LNCaP clone FGC (cell line): ENCODE data around the gene KRTAP20-4.

Source experiments
- DNase-seq: peaks from one replicate; pipeline ENCODE4 v3.0.0-alpha.2; 2011; ENCODE audit warnings: low read depth
- H3K4me3 ChIP-seq: 2 replicates; pipeline ENCODE4 v1.5.1; 2011; ENCODE audit warnings: mild to moderate bottlenecking, low read depth, low read length, control low read depth
- TF ChIP-seq, protein P1 (sequence below): IDR thresholded peaks from 2 replicates; pipeline ENCODE4 v1.5.1; 2012; ENCODE audit warnings: mild to moderate bottlenecking; ENCODE audit not compliant: control insufficient read depth, insufficient read depth; ENCODE audit errors: extremely low read depth

The KRTAP20-4 gene

DNA sequence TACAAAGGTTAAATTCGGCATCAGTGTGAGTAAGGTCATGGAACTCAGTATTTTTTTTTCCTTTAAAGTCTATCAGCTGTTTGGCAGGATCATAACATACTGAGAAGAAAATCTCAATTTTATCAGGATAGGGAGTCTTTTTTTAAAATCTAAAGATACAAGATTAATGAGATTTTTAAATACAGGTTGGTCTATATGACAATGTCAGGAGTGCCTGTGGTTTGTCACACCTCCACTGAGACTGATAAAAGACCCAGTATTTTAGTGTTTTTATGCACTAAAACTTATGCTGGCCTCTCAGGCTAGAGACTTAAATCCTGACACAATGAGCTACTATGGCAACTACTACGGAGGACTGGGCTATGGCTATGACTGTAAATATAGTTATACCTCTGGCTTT lies 22.1 kb downstream of the KRTAP20-4 start, which contains the start of gene KRTAP20-3:
KRTAP20-3 (plus strand) TSS at position 301 of the 400 bp plus-strand sequence.
- TF ChIP-seq, protein P1, sequence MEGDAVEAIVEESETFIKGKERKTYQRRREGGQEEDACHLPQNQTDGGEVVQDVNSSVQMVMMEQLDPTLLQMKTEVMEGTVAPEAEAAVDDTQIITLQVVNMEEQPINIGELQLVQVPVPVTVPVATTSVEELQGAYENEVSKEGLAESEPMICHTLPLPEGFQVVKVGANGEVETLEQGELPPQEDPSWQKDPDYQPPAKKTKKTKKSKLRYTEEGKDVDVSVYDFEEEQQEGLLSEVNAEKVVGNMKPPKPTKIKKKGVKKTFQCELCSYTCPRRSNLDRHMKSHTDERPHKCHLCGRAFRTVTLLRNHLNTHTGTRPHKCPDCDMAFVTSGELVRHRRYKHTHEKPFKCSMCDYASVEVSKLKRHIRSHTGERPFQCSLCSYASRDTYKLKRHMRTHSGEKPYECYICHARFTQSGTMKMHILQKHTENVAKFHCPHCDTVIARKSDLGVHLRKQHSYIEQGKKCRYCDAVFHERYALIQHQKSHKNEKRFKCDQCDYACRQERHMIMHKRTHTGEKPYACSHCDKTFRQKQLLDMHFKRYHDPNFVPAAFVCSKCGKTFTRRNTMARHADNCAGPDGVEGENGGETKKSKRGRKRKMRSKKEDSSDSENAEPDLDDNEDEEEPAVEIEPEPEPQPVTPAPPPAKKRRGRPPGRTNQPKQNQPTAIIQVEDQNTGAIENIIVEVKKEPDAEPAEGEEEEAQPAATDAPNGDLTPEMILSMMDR: no peak
- DNase-seq: no peak
- H3K4me3 ChIP-seq: no peak within 1 kb of the TSS

DNA sequence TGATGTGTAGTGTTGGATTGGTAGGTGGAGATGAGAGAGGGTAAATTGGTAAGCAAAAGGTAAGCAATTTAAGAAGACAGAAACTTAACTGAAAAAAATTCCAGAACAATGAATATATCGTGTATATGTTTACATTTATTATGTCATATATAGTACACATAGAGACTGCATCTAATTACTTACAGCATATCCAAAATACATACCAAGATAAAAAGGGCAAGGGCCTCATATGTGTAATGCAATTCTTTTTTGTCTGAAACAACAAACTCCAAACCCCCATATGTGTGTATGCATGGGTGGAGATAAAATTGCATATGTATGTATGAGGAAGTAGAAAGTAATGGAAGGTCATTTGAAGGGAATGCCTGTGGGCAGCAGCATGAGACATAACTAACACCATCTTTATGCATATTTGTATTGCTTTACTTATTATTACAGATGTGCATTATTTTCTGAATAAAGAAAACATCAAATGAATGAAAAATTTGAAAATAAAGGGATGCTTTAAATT lies 26.5 kb downstream of the KRTAP20-4 start:
- no peak for DNase-seq
- H3K4me3 ChIP-seq: no peak overlapping the region
- TF ChIP-seq, protein P1: no peak

DNA sequence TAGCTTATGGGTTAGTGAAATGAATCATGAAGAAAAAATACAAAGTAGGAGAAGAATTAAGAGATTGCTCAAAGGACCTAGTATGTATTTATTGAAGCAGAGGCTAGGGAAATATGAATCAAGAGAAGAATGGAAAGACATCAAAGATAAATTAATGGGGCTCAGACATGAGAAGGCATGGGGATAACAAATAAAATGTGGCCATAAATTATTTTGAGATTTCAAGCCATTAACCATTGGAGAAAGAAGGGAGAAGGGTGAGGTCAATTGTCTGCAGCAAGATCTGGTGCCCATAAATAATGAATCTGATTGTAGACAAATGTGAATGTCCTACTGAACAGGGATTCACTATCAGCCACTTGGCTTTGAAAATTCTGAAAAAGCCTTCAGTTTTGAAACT lies 32.5 kb downstream of the KRTAP20-4 start:
- TF ChIP-seq, protein P1: no peak
- no peak for DNase-seq

DNA sequence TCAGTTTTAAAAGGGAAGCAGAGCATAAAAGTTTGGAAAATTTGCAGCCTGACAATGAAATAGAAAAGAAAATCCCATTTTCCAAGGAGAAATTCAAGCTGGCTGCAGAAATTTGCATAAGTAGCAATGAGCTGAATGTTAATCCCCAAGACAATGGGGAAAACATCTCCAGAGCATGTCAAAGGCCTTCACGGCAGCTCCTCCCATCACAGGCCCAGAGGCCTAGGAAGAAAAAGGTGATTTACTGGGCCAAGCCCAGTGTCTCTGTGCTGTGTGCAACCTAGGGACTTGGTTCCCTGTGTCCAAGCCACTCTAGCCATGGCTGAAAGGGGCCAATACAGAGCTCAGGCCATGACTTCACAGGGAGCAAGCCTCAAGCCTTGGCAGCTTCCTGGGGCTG lies 48.3 kb downstream of the KRTAP20-4 start:
- no peak overlapping the region for H3K4me3 ChIP-seq
- no peak for DNase-seq
- TF ChIP-seq, protein P1: no peak

More for the DNA sequence above, 32.5 kb downstream of the KRTAP20-4 start:
- no peak overlapping the region for H3K4me3 ChIP-seq
